ENCODE data around the gene CS. TPM values are rescaled to one million over a fixed set of nuclear protein-coding genes. Genes with fewer than 3 reads are reported as not detected.

Gene CS
- total and polyA plus RNA-seq, 9 donors = 48.9 to 237 (median 137) TPM

- Histone ChIP-seq H3K4me3 (peak overlapping the region; percentile 88), H3K4me1 (ENCODE audit: insufficient read depth) (peaks cover 2% of the 10 kb centered on the region), H3K27ac (peak overlapping the region; percentile 12 to 97), H3K36me3 (no peaks in the 10 kb centered on the region), H3K27me3 (no peaks in the 10 kb centered on the region), H3K9me3 (no peaks in the 10 kb centered on the region)
- TF ChIP-seq POLR2A (IDR thresholded peaks at IDR 0.05) = no peak
- TF ChIP-seq, protein P1, sequence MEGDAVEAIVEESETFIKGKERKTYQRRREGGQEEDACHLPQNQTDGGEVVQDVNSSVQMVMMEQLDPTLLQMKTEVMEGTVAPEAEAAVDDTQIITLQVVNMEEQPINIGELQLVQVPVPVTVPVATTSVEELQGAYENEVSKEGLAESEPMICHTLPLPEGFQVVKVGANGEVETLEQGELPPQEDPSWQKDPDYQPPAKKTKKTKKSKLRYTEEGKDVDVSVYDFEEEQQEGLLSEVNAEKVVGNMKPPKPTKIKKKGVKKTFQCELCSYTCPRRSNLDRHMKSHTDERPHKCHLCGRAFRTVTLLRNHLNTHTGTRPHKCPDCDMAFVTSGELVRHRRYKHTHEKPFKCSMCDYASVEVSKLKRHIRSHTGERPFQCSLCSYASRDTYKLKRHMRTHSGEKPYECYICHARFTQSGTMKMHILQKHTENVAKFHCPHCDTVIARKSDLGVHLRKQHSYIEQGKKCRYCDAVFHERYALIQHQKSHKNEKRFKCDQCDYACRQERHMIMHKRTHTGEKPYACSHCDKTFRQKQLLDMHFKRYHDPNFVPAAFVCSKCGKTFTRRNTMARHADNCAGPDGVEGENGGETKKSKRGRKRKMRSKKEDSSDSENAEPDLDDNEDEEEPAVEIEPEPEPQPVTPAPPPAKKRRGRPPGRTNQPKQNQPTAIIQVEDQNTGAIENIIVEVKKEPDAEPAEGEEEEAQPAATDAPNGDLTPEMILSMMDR (IDR thresholded peaks at IDR 0.05) = no peak
- TF ChIP-seq EP300 (IDR thresholded peaks at IDR 0.05) = no peak
- DNase-seq = peak in 2 of 5 donors; percentile 13 to 37
- 0 to 2% (median 1%) methylated on average over 11 of the region's 11 CpGs for WGBS, 3 donors
- intact Hi-C loops (cut with DNase I) = no loop called here
Measured at GRCh38 chr12:56315249-56315621, 15.1 kb upstream of the CS start.

- Histone ChIP-seq H3K9me3 (no peaks in the 10 kb centered on the region), H3K27me3 (no peaks in the 10 kb centered on the region), H3K4me3 (no peak overlapping the region), H3K4me1 (ENCODE audit: insufficient read depth) (peaks cover 2% of the 10 kb centered on the region), H3K27ac (no peak overlapping the region), H3K36me3 (no peaks in the 10 kb centered on the region)
- intact Hi-C loops (cut with DNase I) = no loop called here
- 92 to 93% (median 92%) methylated on average over 12 of the region's 12 CpGs for WGBS, 3 donors
- no peak for DNase-seq
- TF ChIP-seq POLR2A (IDR thresholded peaks at IDR 0.05) (no peak), EP300 (IDR thresholded peaks at IDR 0.05) (no peak)
- TF ChIP-seq, protein P1 (IDR thresholded peaks at IDR 0.05) = no peak
Measured at GRCh38 chr12:56311003-56311402, 10.9 kb upstream of the CS start.

- intact Hi-C loops (cut with DNase I) = no loop called here
Measured at GRCh38 chr12:56308714-56309113, 8.6 kb upstream of the CS start.

GRCh38 chr12:56307221-56307965 lies 7.3 kb upstream of the CS start:
- H3K4me1 ChIP-seq (ENCODE audit: insufficient read depth) = no peaks in the 10 kb centered on the region
- intact Hi-C loops (cut with DNase I) = no loop called here
- WGBS, 3 donors = 92 to 95% (median 94%) methylated on average over 7 of the region's 7 CpGs
- TF ChIP-seq, protein P1 (IDR thresholded peaks at IDR 0.05) = no peak
- no peak for TF ChIP-seq POLR2A (IDR thresholded peaks at IDR 0.05)
- no peak for TF ChIP-seq EP300 (IDR thresholded peaks at IDR 0.05)
- no peaks in the 10 kb centered on the region for H3K27me3 ChIP-seq
- H3K27ac ChIP-seq = no peak overlapping the region
- H3K36me3 ChIP-seq = no peaks in the 10 kb centered on the region
- DNase-seq = no peak
- H3K4me3 ChIP-seq = no peak overlapping the region
- H3K9me3 ChIP-seq = no peaks in the 10 kb centered on the region

More at GRCh38 chr12:56308714-56309113, 8.6 kb upstream of the CS start:
- H3K36me3 ChIP-seq = no peaks in the 10 kb centered on the region
- no peak overlapping the region for H3K27ac ChIP-seq
- no peak overlapping the region for H3K4me3 ChIP-seq
- no peaks in the 10 kb centered on the region for H3K9me3 ChIP-seq
- TF ChIP-seq, protein P1 (IDR thresholded peaks at IDR 0.05) = no peak
- no peak for TF ChIP-seq POLR2A (IDR thresholded peaks at IDR 0.05)
- no peak for TF ChIP-seq EP300 (IDR thresholded peaks at IDR 0.05)
- 89 to 95% (median 90%) methylated on average over 3 of the region's 3 CpGs for WGBS, 3 donors
- H3K27me3 ChIP-seq = no peaks in the 10 kb centered on the region
- H3K4me1 ChIP-seq (ENCODE audit: insufficient read depth) = no peaks in the 10 kb centered on the region
- DNase-seq = no peak
